ENCODE results near the gene CARD11.

- no peak for TF ChIP-seq POLR2AphosphoS5 (IDR thresholded peaks at IDR 0.05)
- TF ChIP-seq POLR2A (IDR thresholded peaks at IDR 0.05) = no peak
- no peak for TF ChIP-seq CTCF (IDR thresholded peaks at IDR 0.05)
Observed at GRCh38 chr7:2953588-2954407, 89.9 kb downstream of the CARD11 start.
